Measurements from ENCODE around the gene PSG6. TPM values are rescaled to one million over a fixed set of nuclear protein-coding genes. Genes with fewer than 3 reads are reported as not detected.

The PSG6 gene
- polyA plus RNA-seq, 1 donor (not counting 4 experiments of a cell fraction or from before 2014, with no cell fraction given) = 0.45 TPM

- no peak for DNase-seq (ENCODE audit: low read depth, low spot score)
- Histone ChIP-seq H3K4me2 (ENCODE audit: control insufficient read depth, extremely low read depth, insufficient read depth, low read depth, low read length) (no peak overlapping the region), H3K36me3 (ENCODE audit: control insufficient read depth in 2 of 2, extremely low read depth in 1 of 2, insufficient read depth in 2 of 2, low read length in 2 of 2) (no peaks in the 10 kb centered on the region), H3K9me1 (ENCODE audit: control insufficient read depth, extremely low read depth, insufficient read depth, low read length) (no peaks in the 10 kb centered on the region), H3K27ac (ENCODE audit: control insufficient read depth, insufficient read depth, low read length) (no peak overlapping the region), H3K27me3 (ENCODE audit: control insufficient read depth, extremely low read depth, insufficient read depth, low read length) (no peaks in the 10 kb centered on the region), H3K4me3 (ENCODE audit: control insufficient read depth in 2 of 3, extremely low read depth in 1 of 3, insufficient read depth in 2 of 3, low read depth in 1 of 3, low read length in 3 of 3) (no peak overlapping the region), H3K79me2 (ENCODE audit: control insufficient read depth, insufficient read depth, low read length) (no peaks in the 10 kb centered on the region), H4K20me1 (ENCODE audit: control insufficient read depth, extremely low read depth, insufficient read depth, low read length) (no peaks in the 10 kb centered on the region), H3K4me1 (ENCODE audit: control insufficient read depth, extremely low read depth, insufficient read depth, low read length) (peaks cover 16% of the 10 kb centered on the region), H2AFZ (ENCODE audit: control insufficient read depth, low read length) (no peak overlapping the region), H3K9me3 (ENCODE audit: control insufficient read depth, low read depth, low read length) (no peaks in the 10 kb centered on the region), H3K9ac (ENCODE audit: control insufficient read depth, extremely low read depth, insufficient read depth, low read length) (no peak overlapping the region)
- no peak for TF ChIP-seq CTCF (optimal IDR thresholded peaks at IDR 0.05 in 1 of 3, IDR thresholded peaks at IDR 0.05 in 1 of 3, conservative IDR thresholded peaks at IDR 0.05 in 1 of 3; ENCODE audit: extremely low read depth in 1 of 3, insufficient read depth in 2 of 3, low read length in 3 of 3)
- TF ChIP-seq EZH2 (IDR thresholded peaks at IDR 0.05; ENCODE audit: low read length) = no peak
- dilution Hi-C loops (cut with MboI; ENCODE audit: extremely low pct_ligation_motif_present, low sequenced_read_pairs) = no loop called here
- no peak for FAIRE-seq
Observed at GRCh38 chr19:42928896-42929295, 11.2 kb upstream of the PSG6 start.

- Histone ChIP-seq H3K27ac (ENCODE audit: control insufficient read depth, insufficient read depth, low read length) (no peak overlapping the region), H3K9me3 (ENCODE audit: control insufficient read depth, low read depth, low read length) (no peaks in the 10 kb centered on the region), H2AFZ (ENCODE audit: control insufficient read depth, low read length) (no peak overlapping the region), H3K9me1 (ENCODE audit: control insufficient read depth, extremely low read depth, insufficient read depth, low read length) (no peaks in the 10 kb centered on the region), H3K79me2 (ENCODE audit: control insufficient read depth, insufficient read depth, low read length) (no peaks in the 10 kb centered on the region), H3K27me3 (ENCODE audit: control insufficient read depth, extremely low read depth, insufficient read depth, low read length) (no peaks in the 10 kb centered on the region), H3K4me2 (ENCODE audit: control insufficient read depth, extremely low read depth, insufficient read depth, low read depth, low read length) (no peak overlapping the region), H3K4me3 (ENCODE audit: control insufficient read depth in 2 of 3, extremely low read depth in 1 of 3, insufficient read depth in 2 of 3, low read depth in 1 of 3, low read length in 3 of 3) (no peak overlapping the region), H3K9ac (ENCODE audit: control insufficient read depth, extremely low read depth, insufficient read depth, low read length) (no peak overlapping the region), H3K36me3 (ENCODE audit: control insufficient read depth in 2 of 2, extremely low read depth in 1 of 2, insufficient read depth in 2 of 2, low read length in 2 of 2) (no peaks in the 10 kb centered on the region), H4K20me1 (ENCODE audit: control insufficient read depth, extremely low read depth, insufficient read depth, low read length) (no peaks in the 10 kb centered on the region), H3K4me1 (ENCODE audit: control insufficient read depth, extremely low read depth, insufficient read depth, low read length) (no peaks in the 10 kb centered on the region)
- FAIRE-seq (no peak), DNase-seq (ENCODE audit: low read depth, low spot score) (no peak)
- dilution Hi-C loops (cut with MboI; ENCODE audit: extremely low pct_ligation_motif_present, low sequenced_read_pairs) = no loop called here
- TF ChIP-seq EZH2 (IDR thresholded peaks at IDR 0.05; ENCODE audit: low read length) (no peak), CTCF (optimal IDR thresholded peaks at IDR 0.05 in 1 of 3, IDR thresholded peaks at IDR 0.05 in 1 of 3, conservative IDR thresholded peaks at IDR 0.05 in 1 of 3; ENCODE audit: extremely low read depth in 1 of 3, insufficient read depth in 2 of 3, low read length in 3 of 3) (no peak)
Observed at GRCh38 chr19:42926781-42927180, 9.1 kb upstream of the PSG6 start.
